CD4-positive, alpha-beta memory T cell (primary cell): ENCODE results near the gene PIEZO1. TPM values are rescaled to one million over a fixed set of nuclear protein-coding genes. Genes with fewer than 3 reads are reported as not detected.
A peak's percentile ranks its signal among the peaks of the same experiment; 100 is the strongest.

Experiments used
- CTCF ChIA-PET: fragments of 350-600 bp; sonication (Branson Sonifier 250); formaldehyde crosslinking; loops from one replicate; lab custom pipeline; 2021; ENCODE audit warnings: inconsistent platforms; ENCODE audit not compliant: partially characterized antibody; lab: Charles Lee
- POLR2A ChIA-PET: fragments of 350-600 bp; sonication (Branson Sonifier 250); formaldehyde crosslinking; loops from one replicate; lab custom pipeline; 2021; ENCODE audit not compliant: partially characterized antibody; lab: Charles Lee
- DNase-seq, 5 donors: peaks; one replicate each; pipeline versions ENCODE4 v3.0.0 to v3.0.0-alpha.2; 2020 to 2022; ENCODE audit warnings: mixed read lengths in 1 of 5
- H3K27ac ChIP-seq: one replicate; pipeline ENCODE4 v1.7.0; 2013; ENCODE audit warnings: low read depth, low read length
- H3K27me3 ChIP-seq: 2 replicates; pipeline ENCODE4 v1.7.0; 2013; ENCODE audit warnings: mild to moderate bottlenecking, low read length, moderate library complexity; ENCODE audit not compliant: insufficient read depth
- H3K36me3 ChIP-seq: 2 replicates; pipeline ENCODE4 v1.7.0; 2013; ENCODE audit warnings: mild to moderate bottlenecking, low read length, moderate library complexity; ENCODE audit not compliant: insufficient read depth
- H3K4me1 ChIP-seq: 2 replicates; pipeline ENCODE4 v1.7.0; 2013; ENCODE audit warnings: mild to moderate bottlenecking, low read length, moderate library complexity; ENCODE audit not compliant: insufficient read depth
- H3K4me3 ChIP-seq, 2 donors: one replicate each; pipeline ENCODE4 v1.7.0; 2013; ENCODE audit warnings: low read length in 2 of 2, mild to moderate bottlenecking in 1 of 2
- H3K9me3 ChIP-seq, 2 donors: one replicate each; pipeline ENCODE4 v1.7.0; 2013; ENCODE audit warnings: low read length in 2 of 2, control low read depth in 1 of 2; ENCODE audit not compliant: control insufficient read depth in 1 of 2
- H3K27ac Mint-ChIP-seq, 7 donors: one replicate each; pipeline ENCODE4 v1.8.0; 2020 to 2021; ENCODE audit warnings: mixed read lengths in 7 of 7, mild to moderate bottlenecking in 6 of 7, inconsistent platforms in 3 of 7, moderate library complexity in 3 of 7
- H3K27me3 Mint-ChIP-seq, 2 donors: one replicate each; pipeline ENCODE4 v1.8.0; 2020 to 2021; ENCODE audit warnings: mixed read lengths in 2 of 2
- H3K36me3 Mint-ChIP-seq, 2 donors: one replicate each; pipeline ENCODE4 v1.8.0; 2020 to 2021; ENCODE audit warnings: mixed read lengths in 2 of 2, inconsistent platforms in 1 of 2, mild to moderate bottlenecking in 1 of 2
- H3K4me1 Mint-ChIP-seq, 4 donors: one replicate each; pipeline ENCODE4 v1.8.0; 2020 to 2021; ENCODE audit warnings: mixed read lengths in 4 of 4, mild to moderate bottlenecking in 1 of 4
- H3K4me3 Mint-ChIP-seq, 8 donors: one replicate each; pipeline ENCODE4 v1.8.0; 2020 to 2021; ENCODE audit warnings: mixed read lengths in 8 of 8, mild to moderate bottlenecking in 7 of 8, moderate library complexity in 6 of 8, inconsistent platforms in 3 of 8
- H3K9me3 Mint-ChIP-seq, 8 donors: one replicate each; pipeline ENCODE4 v1.8.0; 2020 to 2021; ENCODE audit warnings: mixed read lengths in 8 of 8, mild to moderate bottlenecking in 5 of 8, inconsistent platforms in 3 of 8, moderate library complexity in 1 of 8
- intact Hi-C: fragments of 100-400 bp; cut with micrococcal nuclease; formaldehyde crosslinking; loops from one replicate; pipeline ENCODE4 v1.15.1; 2023
- polyA plus RNA-seq, 2 donors: library from polyadenylated mRNA; unstranded; fragments of 300-500 nt; fragmentation: Illumina TruSeq; gene quantifications; one replicate each; pipeline ENCODE4 v1.2.3, GENCODE V29; 2021
- total RNA-seq, 2 experiments: library from RNA; stranded (reverse); gene quantifications; one replicate each; pipeline ENCODE4 v1.2.3, GENCODE V29; 2021

The PIEZO1 gene
- total and polyA plus RNA-seq, 4 experiments from 2014 or later = 12.0 to 302 (median 171) TPM

DNA sequence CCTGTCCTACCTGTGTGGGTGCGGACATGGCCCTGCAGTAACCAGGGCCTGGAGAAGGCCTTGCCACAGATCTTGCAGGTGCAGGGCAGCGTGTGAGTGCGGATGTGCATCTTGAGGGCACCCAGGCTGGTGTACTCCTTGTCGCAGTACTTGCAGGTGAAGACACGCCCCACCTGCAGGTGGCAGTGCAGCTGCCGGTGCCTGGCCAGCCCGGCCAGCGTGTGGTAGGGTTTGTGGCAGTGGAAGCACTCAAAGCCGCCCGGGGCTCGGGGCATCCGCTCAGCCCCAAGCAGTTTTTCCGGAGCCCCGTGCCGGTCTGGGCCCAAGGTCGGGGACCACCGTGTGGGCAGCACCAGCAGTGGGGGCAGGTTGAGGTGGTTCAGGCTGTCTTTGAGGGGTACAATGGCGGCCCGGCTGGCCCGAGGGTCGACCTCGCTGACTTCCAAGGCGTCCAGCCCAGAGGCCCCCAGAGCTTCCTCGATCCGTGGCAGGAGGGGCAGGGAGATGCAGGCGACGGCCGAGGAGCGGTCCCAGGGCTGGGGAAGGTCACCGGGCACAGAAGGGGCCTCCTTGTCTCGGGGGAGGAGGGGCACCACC is 103.8 kb downstream of the PIEZO1 start:
- intact Hi-C loops = loop anchor here (1.0 kb wide), 1 partner anchor 20 kb away; no protein-coding TSS in a partner anchor
- H3K4me1 ChIP-seq = peaks cover 46% of the 10 kb centered on the region

DNA sequence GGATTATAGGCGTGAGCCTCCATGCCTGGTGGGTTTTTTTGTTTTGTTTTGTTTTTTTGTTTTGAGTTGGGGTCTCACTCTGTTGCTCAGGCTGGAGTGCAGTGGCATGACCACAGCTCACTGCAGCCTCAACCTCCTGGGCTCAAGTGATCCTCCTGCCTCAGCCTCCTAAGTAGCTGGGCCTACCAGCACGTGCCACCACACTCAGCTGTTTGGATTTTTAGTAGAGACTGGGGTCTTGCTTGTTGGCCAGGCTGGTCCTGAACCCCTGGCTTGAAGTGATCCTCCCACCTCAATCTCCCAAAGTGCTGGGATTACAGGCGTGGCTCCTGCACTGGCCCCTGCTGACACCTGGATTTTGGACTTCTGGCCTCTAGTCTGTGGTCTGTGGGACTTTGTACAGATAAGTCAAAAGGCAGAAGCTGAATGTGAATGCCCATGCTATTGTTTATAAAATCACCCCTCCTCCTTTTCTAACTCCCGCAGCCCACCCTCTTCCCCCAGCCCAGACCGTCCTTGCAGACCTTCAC is 104.4 kb downstream of the PIEZO1 start:
- peak overlapping the region in 6 of 7 donors; percentile 91 to 98 (median 94) for H3K27ac Mint-ChIP-seq
- Histone ChIP-seq H3K4me1 (peaks cover 45% of the 10 kb centered on the region), H3K27me3 (no peaks in the 10 kb centered on the region), H3K9me3 (no peaks in the 10 kb centered on the region), H3K27ac (peak overlapping the region; percentile 58), H3K4me3 (no peak overlapping the region), H3K36me3 (peaks cover 37% of the 10 kb centered on the region)
- H3K27me3 Mint-ChIP-seq = no peaks in the 10 kb centered on the region
- no peak for DNase-seq
- peaks cover 23 to 49% (median 37%) of the 10 kb centered on the region in 4 donors for H3K4me1 Mint-ChIP-seq
- peaks cover 3 to 22% of the 10 kb centered on the region in 2 donors for H3K36me3 Mint-ChIP-seq
- no peaks in the 10 kb centered on the region for H3K9me3 Mint-ChIP-seq
- intact Hi-C loops = loop anchor here (1.0 kb wide), 1 partner anchor 21 kb away; no protein-coding TSS in a partner anchor
- POLR2A ChIA-PET = interaction anchor here (1.7 to 8.0 kb wide), 4 partner anchors 10 to 60 kb away, joined by 4 to 91 read pairs (median 14); partner anchors contain the start of genes CTU2, MVD and RNF166
- CTCF ChIA-PET = interaction anchor here (0.8 to 2.2 kb wide), 7 partner anchors 9 to 81 kb away, joined by 3 to 10 read pairs (median 3); no protein-coding TSS in a partner anchor
- H3K4me3 Mint-ChIP-seq = peak overlapping the region in 7 of 8 donors; percentile 35 to 90 (median 74)

More for the DNA sequence above, 103.8 kb downstream of the PIEZO1 start:
- Mint-ChIP-seq H3K36me3 (peaks cover 3 to 22% of the 10 kb centered on the region in 2 donors), H3K4me3 (peak overlapping the region; percentile 74 to 90 (median 80)), H3K27me3 (no peaks in the 10 kb centered on the region), H3K9me3 (no peaks in the 10 kb centered on the region), H3K27ac (peak overlapping the region; percentile 88 to 98 (median 93)), H3K4me1 (peaks cover 23 to 49% (median 37%) of the 10 kb centered on the region in 4 donors)
- Histone ChIP-seq H3K27me3 (no peaks in the 10 kb centered on the region), H3K4me3 (no peak overlapping the region), H3K36me3 (peaks cover 37% of the 10 kb centered on the region), H3K27ac (peak overlapping the region; percentile 58), H3K9me3 (no peaks in the 10 kb centered on the region)
- ChIA-PET POLR2A (interaction anchor here (0.7 to 8.0 kb wide), 10 partner anchors 10 to 176 kb away, joined by 3 to 91 read pairs (median 6); partner anchors contain the start of genes CTU2, CYBA, GALNS and MVD), CTCF (interaction anchor here (0.8 to 2.2 kb wide), 6 partner anchors 8 to 23 kb away, joined by 3 to 10 read pairs (median 4); no protein-coding TSS in a partner anchor)
- DNase-seq = peak; percentile 43 to 74 (median 55)

DNA sequence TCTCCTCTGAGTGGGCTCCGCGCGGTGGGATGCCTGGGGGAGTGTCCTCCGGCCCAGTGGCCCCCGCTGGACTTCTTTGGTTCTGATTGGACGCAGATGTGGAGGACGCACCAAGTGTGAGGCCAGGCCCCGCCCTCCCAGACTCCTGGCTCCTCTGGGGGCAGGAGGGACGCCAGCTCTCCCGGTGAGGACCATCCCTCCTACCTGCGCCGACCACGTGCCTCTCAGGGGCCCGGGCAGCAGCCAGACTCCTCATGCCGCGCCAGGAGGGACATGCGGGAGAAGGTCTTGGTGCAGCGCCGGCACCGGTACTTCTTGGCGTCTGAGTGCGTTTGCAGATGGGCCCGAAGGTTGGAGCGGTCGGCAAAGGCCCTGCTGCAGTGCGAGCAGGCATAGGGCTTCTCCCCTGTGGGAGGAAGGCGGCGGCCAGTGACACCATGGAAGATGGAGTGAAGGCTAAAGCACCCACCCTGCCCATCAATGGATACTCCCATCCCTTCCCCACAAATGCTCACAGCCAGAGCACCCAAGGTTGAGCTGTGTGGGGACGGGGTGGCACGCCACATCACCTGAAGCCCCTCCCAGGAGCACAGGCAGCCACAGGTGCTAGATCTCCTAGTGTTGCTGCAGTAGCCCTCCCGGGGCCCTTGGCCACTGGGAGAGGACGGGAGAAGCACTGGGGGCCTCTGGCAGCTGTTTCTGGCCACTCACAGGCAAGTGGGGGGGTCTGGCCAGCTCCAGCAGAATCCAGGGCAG is 106.6 kb downstream of the PIEZO1 start:
- Mint-ChIP-seq H3K27ac (no peak overlapping the region), H3K36me3 (peaks cover 3 to 24% of the 10 kb centered on the region in 2 donors), H3K9me3 (no peaks in the 10 kb centered on the region), H3K4me1 (peaks cover 17 to 28% (median 20%) of the 10 kb centered on the region in 4 donors), H3K4me3 (no peak overlapping the region), H3K27me3 (no peaks in the 10 kb centered on the region)
- POLR2A ChIA-PET = interaction anchor here (8.0 kb wide), 1 partner anchor 26 kb away, joined by 91 read pairs; the partner anchor contains the start of genes CTU2 and RNF166
- Histone ChIP-seq H3K27ac (no peak overlapping the region), H3K27me3 (no peaks in the 10 kb centered on the region), H3K9me3 (no peaks in the 10 kb centered on the region), H3K4me3 (no peak overlapping the region), H3K36me3 (peaks cover 37% of the 10 kb centered on the region), H3K4me1 (peaks cover 23% of the 10 kb centered on the region)
- CTCF ChIA-PET = no interaction called here
- DNase-seq = no peak
- intact Hi-C loops = no loop called here

DNA sequence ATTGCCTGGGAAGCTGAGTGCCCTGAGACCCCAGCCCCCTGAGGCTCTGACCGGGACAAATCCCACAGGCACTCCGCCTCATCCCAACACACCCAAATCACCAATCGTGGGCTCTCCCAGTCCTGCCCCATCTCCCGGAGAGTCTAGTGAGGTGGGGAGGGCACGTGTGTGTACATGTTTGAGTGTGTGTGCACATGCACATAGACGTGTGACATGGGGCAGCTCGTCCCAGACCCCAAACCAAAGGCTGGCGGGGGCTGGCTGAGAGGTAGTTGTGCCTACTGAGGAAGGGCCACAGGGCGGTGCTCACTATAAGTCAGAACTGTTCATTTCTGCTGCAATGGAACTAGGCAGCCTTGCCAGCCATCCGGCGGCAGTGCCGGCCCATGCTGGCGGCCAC is 107.3 kb downstream of the PIEZO1 start:
- POLR2A ChIA-PET = interaction anchor here (8.0 kb wide), 1 partner anchor 26 kb away, joined by 91 read pairs; the partner anchor contains the start of genes CTU2 and RNF166
- H3K4me3 ChIP-seq = no peak overlapping the region
- H3K4me1 Mint-ChIP-seq = peaks cover 17 to 23% (median 20%) of the 10 kb centered on the region in 4 donors
- DNase-seq = no peak
- CTCF ChIA-PET = no interaction called here
- H3K27me3 Mint-ChIP-seq = no peaks in the 10 kb centered on the region
- no peak overlapping the region for H3K27ac ChIP-seq
- H3K27me3 ChIP-seq = no peaks in the 10 kb centered on the region
- H3K4me1 ChIP-seq = peaks cover 23% of the 10 kb centered on the region
- no peak overlapping the region for H3K4me3 Mint-ChIP-seq
- peaks cover 3 to 24% of the 10 kb centered on the region in 2 donors for H3K36me3 Mint-ChIP-seq
- peak overlapping the region in 2 of 7 donors; percentile 50 to 61 for H3K27ac Mint-ChIP-seq
- no peaks in the 10 kb centered on the region for H3K9me3 ChIP-seq
- H3K36me3 ChIP-seq = peaks cover 37% of the 10 kb centered on the region
- H3K9me3 Mint-ChIP-seq = no peaks in the 10 kb centered on the region
- intact Hi-C loops = no loop called here

DNA sequence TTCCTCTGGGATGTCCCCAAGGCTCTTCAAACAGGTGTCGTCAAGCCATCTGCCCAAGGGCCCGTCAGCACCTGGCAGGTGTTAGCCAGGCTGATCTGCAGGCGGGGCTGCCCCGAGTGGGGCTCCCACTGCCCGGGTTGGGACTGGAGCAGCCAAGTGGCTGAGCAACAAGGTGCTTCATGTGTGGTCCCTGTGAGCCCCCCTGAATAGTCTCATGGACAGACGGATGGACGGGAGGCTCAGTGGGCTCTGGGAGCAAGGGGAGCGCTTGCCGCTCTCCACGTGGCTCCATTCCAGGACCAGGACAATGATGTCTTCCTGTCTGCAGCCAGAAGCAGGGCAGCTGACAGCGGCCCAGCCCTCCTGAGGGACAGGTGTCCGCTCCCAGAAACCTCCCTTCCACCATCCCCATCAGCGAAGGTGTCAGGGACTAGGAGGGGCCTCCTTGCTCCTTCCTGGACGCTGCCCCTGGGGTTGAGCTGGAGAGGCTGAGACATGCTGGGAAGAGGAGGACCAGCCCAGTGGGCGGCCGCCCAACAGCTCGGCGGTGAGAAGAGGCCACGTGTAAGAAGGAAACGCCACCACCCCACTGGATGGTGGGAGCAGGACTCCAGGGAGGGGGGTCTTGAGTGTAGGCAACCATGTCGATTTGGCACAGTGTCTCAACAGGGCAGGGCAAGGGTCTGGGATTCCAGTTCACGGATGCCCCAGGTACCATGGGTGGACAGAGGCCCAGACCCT is 108.3 kb downstream of the PIEZO1 start:
- Mint-ChIP-seq H3K4me1 (peaks cover 9 to 13% (median 10%) of the 10 kb centered on the region in 4 donors), H3K9me3 (no peaks in the 10 kb centered on the region), H3K27me3 (no peaks in the 10 kb centered on the region), H3K36me3 (peaks cover 3 to 16% of the 10 kb centered on the region in 2 donors), H3K27ac (no peak overlapping the region), H3K4me3 (no peak overlapping the region)
- Histone ChIP-seq H3K36me3 (peaks cover 37% of the 10 kb centered on the region), H3K9me3 (no peaks in the 10 kb centered on the region), H3K27ac (no peak overlapping the region), H3K4me3 (no peak overlapping the region), H3K4me1 (peaks cover 13% of the 10 kb centered on the region), H3K27me3 (no peaks in the 10 kb centered on the region)
- DNase-seq = no peak
- intact Hi-C loops = no loop called here
- ChIA-PET CTCF (interaction anchor here (2.0 kb wide), 1 partner anchor 8 kb away, joined by 4 read pairs; no protein-coding TSS in a partner anchor), POLR2A (interaction anchor here (8.0 kb wide), 1 partner anchor 27 kb away, joined by 91 read pairs; the partner anchor contains the start of genes CTU2 and RNF166)

DNA sequence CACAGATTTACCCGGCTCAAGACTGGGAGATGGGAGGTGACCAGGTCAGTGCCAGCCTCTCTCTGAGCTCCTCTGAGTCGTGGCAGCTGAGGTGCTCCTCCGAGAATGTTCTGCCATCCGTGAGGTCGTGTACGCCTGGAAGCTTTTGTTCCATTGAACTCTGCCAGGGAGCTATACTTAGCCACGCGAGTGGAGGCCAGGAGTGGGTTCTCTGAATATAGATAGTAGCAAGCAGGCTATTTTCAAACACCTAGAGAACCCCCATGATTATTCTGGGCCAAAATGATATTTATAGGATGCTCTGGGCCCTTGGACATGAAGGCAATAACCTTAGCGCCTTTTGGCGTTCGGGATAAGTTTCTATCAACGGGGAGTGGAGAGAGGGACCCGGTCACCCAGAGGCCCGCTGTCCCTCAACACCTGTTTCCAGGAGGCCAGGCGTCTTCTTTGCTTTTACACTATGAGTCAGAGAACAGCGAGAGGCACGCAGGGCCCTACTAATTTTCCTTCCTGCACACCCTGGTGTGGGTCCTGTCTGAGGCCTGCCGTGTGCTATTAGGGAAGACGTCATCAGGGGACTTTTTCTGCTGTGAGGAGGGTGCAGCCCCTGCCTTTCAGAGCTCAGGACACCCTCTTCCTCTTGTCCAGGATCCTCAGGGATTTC is 111.2 kb downstream of the PIEZO1 start:
- Histone ChIP-seq H3K27me3 (no peaks in the 10 kb centered on the region), H3K36me3 (peaks cover 23% of the 10 kb centered on the region), H3K4me1 (no peaks in the 10 kb centered on the region), H3K9me3 (no peaks in the 10 kb centered on the region), H3K4me3 (no peak overlapping the region), H3K27ac (no peak overlapping the region)
- Mint-ChIP-seq H3K27me3 (no peaks in the 10 kb centered on the region), H3K27ac (peak overlapping the region in 1 of 7 donors; percentile 8), H3K4me3 (no peak overlapping the region), H3K4me1 (no peaks in the 10 kb centered on the region), H3K9me3 (no peaks in the 10 kb centered on the region), H3K36me3 (peaks cover 0 to 8% of the 10 kb centered on the region in 2 donors)
- intact Hi-C loops = no loop called here
- CTCF ChIA-PET = no interaction called here
- POLR2A ChIA-PET = interaction anchor here (1.1 kb wide), 1 partner anchor 12 kb away, joined by 4 read pairs; the partner anchor contains the start of gene SNAI3
- DNase-seq = no peak
